Calu3 (cell line): ENCODE results near the gene CPED1. TPM values are rescaled to one million over a fixed set of nuclear protein-coding genes. Genes with fewer than 3 reads are reported as not detected.

Experiments
- BruUV-seq: library from RNA; stranded (reverse); fragments of 400-500 nt; replicated peaks from 2 replicates; lab custom pipeline; 2021; lab: Mats Ljungman, UMichigan
- CTCF ChIA-PET: fragments of 300-600 bp; sonication (Branson Sonifier 250); formaldehyde crosslinking; loops from one replicate; lab custom pipeline; 2022; ENCODE audit warnings: antibody characterized with exemption; lab: Charles Lee
- DNase-seq: peaks from one replicate; pipeline ENCODE4 v3.0.0; 2022
- H3K27ac Mint-ChIP-seq: one replicate; pipeline ENCODE4 v1.8.0; 2022; ENCODE audit warnings: mixed read lengths; ENCODE audit not compliant: unreplicated experiment
- H3K27me3 Mint-ChIP-seq: one replicate; pipeline ENCODE4 v1.8.0; 2022; ENCODE audit warnings: mixed read lengths; ENCODE audit not compliant: unreplicated experiment
- H3K36me3 Mint-ChIP-seq: one replicate; pipeline ENCODE4 v1.8.0; 2022; ENCODE audit warnings: mild to moderate bottlenecking, moderate library complexity, mixed read lengths; ENCODE audit not compliant: insufficient read depth, unreplicated experiment
- H3K4me1 Mint-ChIP-seq: one replicate; pipeline ENCODE4 v1.8.0; 2022; ENCODE audit warnings: mild to moderate bottlenecking, low read depth, mixed read lengths; ENCODE audit not compliant: unreplicated experiment
- H3K4me3 Mint-ChIP-seq: one replicate; pipeline ENCODE4 v1.8.0; 2022; ENCODE audit warnings: mild to moderate bottlenecking, low read depth, moderate library complexity, mixed read lengths; ENCODE audit not compliant: unreplicated experiment
- H3K9me3 Mint-ChIP-seq: one replicate; pipeline ENCODE4 v1.8.0; 2022; ENCODE audit warnings: low read depth, mixed read lengths; ENCODE audit not compliant: unreplicated experiment
- CTCF ChIP-seq: fragments of 200-600 bp; IDR thresholded peaks from one replicate; pipeline ENCODE4 v1.8.0; 2022; ENCODE audit warnings: antibody characterized with exemption; ENCODE audit not compliant: unreplicated experiment
- intact Hi-C: fragments of 100-400 bp; cut with micrococcal nuclease; formaldehyde crosslinking; loops from one replicate; pipeline ENCODE4 v1.10.0; 2022; ENCODE audit not compliant: unreplicated experiment
- total RNA-seq: library from RNA; stranded (reverse); gene quantifications from 2 replicates; pipeline ENCODE4 v1.2.3, GENCODE V29; 2022

The CPED1 gene
- total RNA-seq, 1 experiment from 2014 or later: 0.24 TPM

- DNase-seq: peak; percentile 16
- Mint-ChIP-seq H3K4me1 (peaks cover 61% of the 10 kb centered on the region), H3K9me3 (no peaks in the 10 kb centered on the region), H3K36me3 (no peaks in the 10 kb centered on the region), H3K27ac (no peak overlapping the region), H3K4me3 (no peak overlapping the region), H3K27me3 (no peaks in the 10 kb centered on the region)
- CTCF ChIA-PET: interaction anchor here (0.6 to 3.0 kb wide), 6 partner anchors 20 to 104 kb away, joined by 3 to 14 read pairs (median 5); partner anchors contain the start of gene CPED1
- no peak for TF ChIP-seq CTCF
- intact Hi-C loops: no loop called here
- BruUV-seq: no TSS peak
Measured at GRCh38 chr7:121083138-121083789, 94.8 kb downstream of the CPED1 start.

GRCh38 chr7:121083790-121084251 is 95.3 kb downstream of the CPED1 start:
- Mint-ChIP-seq H3K4me3 (no peak overlapping the region), H3K27me3 (no peaks in the 10 kb centered on the region), H3K9me3 (no peaks in the 10 kb centered on the region), H3K4me1 (peaks cover 61% of the 10 kb centered on the region), H3K36me3 (no peaks in the 10 kb centered on the region), H3K27ac (no peak overlapping the region)
- intact Hi-C loops: loop anchor here (1.0 kb wide), 1 partner anchor 19 kb away; no protein-coding TSS in a partner anchor
- TF ChIP-seq CTCF: no peak
- BruUV-seq: no TSS peak
- CTCF ChIA-PET: interaction anchor here (1.0 to 3.0 kb wide), 6 partner anchors 12 to 97 kb away, joined by 3 to 14 read pairs (median 6); partner anchors contain the start of gene CPED1
- DNase-seq: no peak

GRCh38 chr7:121084256-121084655 is 95.7 kb downstream of the CPED1 start:
- BruUV-seq: no TSS peak
- no peak for DNase-seq
- peaks cover 56% of the 10 kb centered on the region for H3K4me1 Mint-ChIP-seq
- no peaks in the 10 kb centered on the region for H3K9me3 Mint-ChIP-seq
- no peaks in the 10 kb centered on the region for H3K36me3 Mint-ChIP-seq
- CTCF ChIA-PET: interaction anchor here (1.0 to 3.0 kb wide), 5 partner anchors 12 to 98 kb away, joined by 3 to 14 read pairs (median 4); partner anchors contain the start of gene CPED1
- H3K27ac Mint-ChIP-seq: no peak overlapping the region
- intact Hi-C loops: loop anchor here (1.0 kb wide), 1 partner anchor 19 kb away; no protein-coding TSS in a partner anchor
- no peak overlapping the region for H3K4me3 Mint-ChIP-seq
- H3K27me3 Mint-ChIP-seq: no peaks in the 10 kb centered on the region
- TF ChIP-seq CTCF: no peak

- H3K9me3 Mint-ChIP-seq: no peaks in the 10 kb centered on the region
- peaks cover 51% of the 10 kb centered on the region for H3K4me1 Mint-ChIP-seq
- intact Hi-C loops: loop anchor here (1.0 kb wide), 1 partner anchor 18 kb away; no protein-coding TSS in a partner anchor
- H3K27ac Mint-ChIP-seq: peak overlapping the region; percentile 70
- peak overlapping the region; percentile 29 for H3K4me3 Mint-ChIP-seq
- BruUV-seq: no TSS peak
- H3K36me3 Mint-ChIP-seq: no peaks in the 10 kb centered on the region
- no peaks in the 10 kb centered on the region for H3K27me3 Mint-ChIP-seq
- no peak for TF ChIP-seq CTCF
- CTCF ChIA-PET: interaction anchor here (1.0 to 1.3 kb wide), 4 partner anchors 11 to 98 kb away, joined by 3 to 5 read pairs (median 4); no protein-coding TSS in a partner anchor
- peak; percentile 26 for DNase-seq
Measured at GRCh38 chr7:121084748-121085336, 96.3 kb downstream of the CPED1 start.
